Measurements from ENCODE around the gene ETDB.

GRCh38 chrX:135114392-135114791 is 5.9 kb downstream of the ETDB start:
- TF ChIP-seq CTCF (IDR thresholded peaks at IDR 0.05; ENCODE audit: insufficient read depth, low read length, poor library complexity, severe bottlenecking) (no peak), EZH2phosphoT487 (conservative IDR thresholded peaks at IDR 0.05; ENCODE audit: low read length) (no peak)
